Dermis microvascular lymphatic vessel endothelial cell (primary cell): ENCODE data around the gene TMEM220. TPM values are rescaled to one million over a fixed set of nuclear protein-coding genes. Genes with fewer than 3 reads are reported as not detected.
"Not testable (repeated sequence)": the region's sequence is repeated elsewhere in the genome, so short reads cannot be mapped to it uniquely, and the experiment has no call there.

Experiments used
- DNase-seq, 2 donors: peaks; one replicate each; pipeline versions ENCODE4 v3.0.0 to v3.0.0-alpha.2; 2010; ENCODE audit warnings: low read depth in 2 of 2
- total RNA-seq: library from RNA; depleted of rRNA; stranded (reverse); fragments of >200 nt; gene quantifications from 2 replicates; pipeline ENCODE4 v1.2.1, GENCODE V29; 2014

TMEM220 gene
- total RNA-seq, 1 donor from 2014 or later = 2.3 TPM

GRCh38 chr17:10728331-10728892 lies 1.4 kb downstream of the TMEM220 start:
- DNase-seq = no peak

- no peak for DNase-seq
Measured at GRCh38 chr17:10727192-10727591, 2.6 kb downstream of the TMEM220 start.

GRCh38 chr17:10726196-10726595 lies 3.6 kb downstream of the TMEM220 start:
- no peak for DNase-seq

- DNase-seq = no peak
Measured at GRCh38 chr17:10725262-10725661, 4.6 kb downstream of the TMEM220 start.

GRCh38 chr17:10724546-10725195 lies 5.2 kb downstream of the TMEM220 start:
- no peak for DNase-seq

GRCh38 chr17:10718547-10718946 lies 11.3 kb downstream of the TMEM220 start:
- no peak for DNase-seq

GRCh38 chr17:10716218-10716617 lies 13.6 kb downstream of the TMEM220 start:
- no peak for DNase-seq

- DNase-seq = no peak
Measured at GRCh38 chr17:10713318-10713717, 16.5 kb downstream of the TMEM220 start.

- no peak for DNase-seq
Measured at GRCh38 chr17:10705727-10706126, 24.1 kb downstream of the TMEM220 start.

- peak in 1 of 2 donors; percentile 13 for DNase-seq
Measured at GRCh38 chr17:10702574-10702973, 27.2 kb downstream of the TMEM220 start.

- DNase-seq = no peak
Measured at GRCh38 chr17:10699856-10700255, 30.0 kb downstream of the TMEM220 start.

GRCh38 chr17:10698096-10698818 lies 31.6 kb downstream of the TMEM220 start:
- DNase-seq = peak in 1 of 2 donors; percentile 19

- DNase-seq = peak; percentile 88 to 95
Measured at GRCh38 chr17:10697092-10698081, 32.4 kb downstream of the TMEM220 start, which contains the start of the genes ADPRM and SCO1. ADPRM (plus strand) TSS chr17:10697594; CDS start chr17:10704927, 7,333 bp downstream. SCO1 (minus strand) TSS chr17:10697533; CDS start chr17:10697507, 26 bp downstream.

GRCh38 chr17:10695875-10696407 lies 33.9 kb downstream of the TMEM220 start:
- DNase-seq = not testable (repeated sequence)

- no peak for DNase-seq
Measured at GRCh38 chr17:10687499-10687898, 42.3 kb downstream of the TMEM220 start.

- peak; percentile 12 to 43 for DNase-seq
Measured at GRCh38 chr17:10683853-10684252, 46.0 kb downstream of the TMEM220 start.

- no peak for DNase-seq
Measured at GRCh38 chr17:10681866-10682446, 47.9 kb downstream of the TMEM220 start.

GRCh38 chr17:10674704-10675103 lies 55.1 kb downstream of the TMEM220 start:
- DNase-seq = no peak

- DNase-seq = no peak
Measured at GRCh38 chr17:10673312-10673711, 56.5 kb downstream of the TMEM220 start.

- peak in 1 of 2 donors; percentile 17 for DNase-seq
Measured at GRCh38 chr17:10668775-10669174, 61.0 kb downstream of the TMEM220 start.

- DNase-seq = no peak
Measured at GRCh38 chr17:10666906-10667305, 62.9 kb downstream of the TMEM220 start.
